Fibroblast of peridontal ligament (primary cell): ENCODE data around the gene KRTAP10-10.
"Not testable (repeated sequence)": the region's sequence is repeated elsewhere in the genome, so short reads cannot be mapped to it uniquely, and the experiment has no call there.

Experiments used
- DNase-seq: peaks from one replicate; pipeline ENCODE4 v3.0.0-alpha.2; 2010; ENCODE audit errors: extremely low read depth

The KRTAP10-10 gene

DNA sequence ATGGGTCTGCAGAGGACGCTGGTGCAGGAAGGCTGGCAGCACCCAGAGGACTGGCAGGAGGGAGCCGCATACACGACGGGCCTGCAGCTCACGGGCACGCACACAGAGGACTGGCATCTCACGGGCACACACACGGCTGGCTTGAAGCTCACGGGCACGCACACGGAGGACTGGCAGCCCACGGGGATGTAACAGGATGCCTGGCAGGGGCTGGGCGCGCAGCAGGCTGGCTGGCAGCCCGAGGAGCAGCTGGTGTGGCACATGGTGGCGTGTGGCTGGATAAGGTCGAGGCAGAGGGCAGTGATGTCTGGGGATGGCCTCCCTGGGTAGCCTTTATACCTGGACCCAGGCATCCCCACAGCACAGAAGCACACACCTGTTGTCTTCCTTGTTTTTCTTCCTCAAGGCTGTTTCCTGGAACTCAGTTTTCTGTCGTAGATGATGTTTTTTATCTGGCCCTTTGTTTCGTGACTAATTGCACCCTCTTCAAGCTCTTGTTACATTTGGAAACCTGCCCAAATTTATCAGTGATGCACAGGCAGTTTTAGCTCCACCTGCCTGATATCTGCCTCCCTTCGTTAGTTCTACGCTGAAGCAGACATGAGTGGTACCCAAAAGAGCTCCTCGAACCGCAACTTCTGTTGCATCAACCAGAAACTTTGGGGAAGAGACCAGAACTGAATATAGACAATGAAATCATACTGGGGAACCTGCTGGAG is 44.9 kb downstream of the KRTAP10-10 start, which contains the start of gene KRTAP12-1:
Gene KRTAP12-1 (minus strand): TSS at position 303 of the 719 bp plus-strand sequence. CDS start 40 bp downstream, at position 263.
- DNase-seq = no peak

GRCh38 chr21:44682580-44683151 is 45.5 kb downstream of the KRTAP10-10 start:
- no peak for DNase-seq

DNA sequence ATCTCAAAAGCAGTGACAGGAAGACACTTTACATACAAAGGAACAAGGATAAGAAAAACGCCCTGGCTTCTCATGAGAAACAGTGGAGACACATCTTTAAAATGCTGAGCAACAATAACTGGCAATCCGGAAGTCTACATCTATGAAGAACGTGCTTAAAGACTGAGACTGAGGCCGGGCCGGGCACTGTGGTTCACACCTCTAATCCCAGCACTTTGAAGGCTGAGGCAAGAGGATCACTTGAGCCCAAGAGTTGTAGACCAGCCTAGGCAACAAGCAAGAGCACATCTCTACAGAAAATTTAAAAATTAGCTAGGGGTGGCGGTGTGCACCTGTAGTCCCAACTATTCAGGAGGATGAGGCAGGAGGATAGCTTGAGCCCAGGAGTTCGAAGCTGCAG is 46.9 kb downstream of the KRTAP10-10 start:
- DNase-seq = no peak

DNA sequence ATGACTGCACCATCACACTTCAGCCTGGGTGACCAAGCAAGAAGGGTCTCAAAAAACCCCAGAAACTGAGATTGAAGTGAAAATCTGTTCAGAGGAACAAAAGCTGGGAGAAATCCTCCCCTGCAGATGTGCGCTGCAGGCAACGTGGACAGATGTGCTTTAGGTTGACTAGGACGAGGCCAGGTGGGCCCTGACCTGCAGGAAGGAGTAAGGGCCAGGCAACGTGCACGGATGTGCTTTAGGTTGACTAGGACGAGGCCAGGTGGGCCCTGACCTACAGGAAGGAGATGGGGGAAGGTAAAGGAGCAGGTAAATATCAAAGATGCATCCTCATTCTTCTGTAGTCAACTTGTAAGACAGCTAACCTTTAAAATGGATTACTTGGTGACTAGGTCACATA is 47.3 kb downstream of the KRTAP10-10 start:
- no peak for DNase-seq

DNA sequence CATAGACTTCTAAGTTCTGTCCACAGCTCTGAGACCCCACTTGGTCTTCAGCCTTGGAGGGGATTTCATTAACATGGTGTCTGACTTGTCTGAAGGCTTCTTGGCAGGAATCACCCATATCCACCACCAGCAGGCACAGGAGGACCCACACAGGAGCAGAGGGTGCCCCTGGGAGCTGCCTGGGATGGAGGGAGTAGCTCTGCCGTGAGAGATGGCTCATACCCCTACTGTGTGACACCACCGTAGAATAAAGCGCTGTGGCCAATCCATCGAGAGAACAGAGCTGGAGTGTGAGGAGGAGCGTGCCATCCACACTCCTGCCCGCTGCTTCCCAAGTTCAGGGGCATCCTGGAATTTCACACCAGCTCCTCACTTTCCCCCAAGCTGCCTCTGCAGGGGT is 47.9 kb downstream of the KRTAP10-10 start:
- not testable (repeated sequence) for DNase-seq

GRCh38 chr21:44686000-44686781 is 49.0 kb downstream of the KRTAP10-10 start:
- no peak for DNase-seq

- no peak for DNase-seq
These were observed 49.8 kb downstream of the KRTAP10-10 start for GRCh38 chr21:44686843-44687561.

GRCh38 chr21:44687671-44688070 is 50.5 kb downstream of the KRTAP10-10 start:
- no peak for DNase-seq
